HEK293 (cell line): ENCODE data around the gene OR2V2.
"Not testable (repeated sequence)": the region's sequence is repeated elsewhere in the genome, so short reads cannot be mapped to it uniquely, and the experiment has no call there.

ENCODE experiments used
- YY1 ChIP-seq: fragments of 450-650 bp; formaldehyde crosslinking; IDR thresholded peaks from 2 replicates; pipeline ENCODE4 v1.5.1; 2018; ENCODE audit warnings: missing biosample characterization, missing genetic modification characterization
- ZBTB6 ChIP-seq: fragments of 450-650 bp; formaldehyde crosslinking; IDR thresholded peaks from 2 replicates; pipeline ENCODE4 v1.5.1; 2017; ENCODE audit warnings: missing biosample characterization, missing genetic modification characterization
- ZNF112 ChIP-seq: fragments of 450-650 bp; formaldehyde crosslinking; IDR thresholded peaks from 2 replicates; pipeline ENCODE4 v1.5.0; 2017; ENCODE audit warnings: missing biosample characterization, missing genetic modification characterization
- ZNF747 ChIP-seq: fragments of 450-650 bp; formaldehyde crosslinking; IDR thresholded peaks from 2 replicates; pipeline ENCODE4 v1.5.1; 2016; ENCODE audit warnings: missing biosample characterization, missing genetic modification characterization
- ZXDB ChIP-seq: fragments of 450-650 bp; formaldehyde crosslinking; IDR thresholded peaks from 2 replicates; pipeline ENCODE4 v1.5.1; 2016; ENCODE audit warnings: missing biosample characterization, missing genetic modification characterization
- TF ChIP-seq, protein P1 (sequence below): fragments of 450-650 bp; formaldehyde crosslinking; IDR thresholded peaks from 2 replicates; pipeline ENCODE4 v1.5.1; 2016; ENCODE audit warnings: missing biosample characterization, missing genetic modification characterization
- TF ChIP-seq, protein P2 (sequence below): fragments of 450-650 bp; formaldehyde crosslinking; IDR thresholded peaks from 2 replicates; pipeline ENCODE4 v1.5.1; 2016; ENCODE audit warnings: missing biosample characterization, missing genetic modification characterization, borderline replicate concordance

DNA sequence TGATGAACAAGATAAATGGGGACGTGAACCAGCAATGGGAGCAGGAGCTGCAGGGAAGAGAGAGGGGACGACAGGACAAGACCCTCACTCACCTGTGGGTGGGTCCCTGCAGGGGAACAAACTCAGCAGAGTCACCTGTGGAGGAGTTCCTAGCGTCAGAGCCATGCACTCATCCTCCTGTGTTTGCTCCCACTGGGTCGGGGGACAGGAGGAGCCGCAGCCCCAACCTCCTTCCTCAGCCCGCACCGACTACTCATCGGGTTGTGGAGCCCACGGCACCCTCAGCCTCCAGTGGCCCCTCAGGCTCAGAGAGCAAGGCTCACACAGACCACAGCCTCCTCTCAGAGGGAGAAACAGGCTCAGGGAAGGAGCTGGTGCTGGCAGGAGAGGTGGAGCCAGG is 17.3 kb upstream of the OR2V2 start:
- TF ChIP-seq, protein P1, sequence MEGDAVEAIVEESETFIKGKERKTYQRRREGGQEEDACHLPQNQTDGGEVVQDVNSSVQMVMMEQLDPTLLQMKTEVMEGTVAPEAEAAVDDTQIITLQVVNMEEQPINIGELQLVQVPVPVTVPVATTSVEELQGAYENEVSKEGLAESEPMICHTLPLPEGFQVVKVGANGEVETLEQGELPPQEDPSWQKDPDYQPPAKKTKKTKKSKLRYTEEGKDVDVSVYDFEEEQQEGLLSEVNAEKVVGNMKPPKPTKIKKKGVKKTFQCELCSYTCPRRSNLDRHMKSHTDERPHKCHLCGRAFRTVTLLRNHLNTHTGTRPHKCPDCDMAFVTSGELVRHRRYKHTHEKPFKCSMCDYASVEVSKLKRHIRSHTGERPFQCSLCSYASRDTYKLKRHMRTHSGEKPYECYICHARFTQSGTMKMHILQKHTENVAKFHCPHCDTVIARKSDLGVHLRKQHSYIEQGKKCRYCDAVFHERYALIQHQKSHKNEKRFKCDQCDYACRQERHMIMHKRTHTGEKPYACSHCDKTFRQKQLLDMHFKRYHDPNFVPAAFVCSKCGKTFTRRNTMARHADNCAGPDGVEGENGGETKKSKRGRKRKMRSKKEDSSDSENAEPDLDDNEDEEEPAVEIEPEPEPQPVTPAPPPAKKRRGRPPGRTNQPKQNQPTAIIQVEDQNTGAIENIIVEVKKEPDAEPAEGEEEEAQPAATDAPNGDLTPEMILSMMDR (tag by site-specific recombination) = not testable (repeated sequence)
- TF ChIP-seq, protein P2, sequence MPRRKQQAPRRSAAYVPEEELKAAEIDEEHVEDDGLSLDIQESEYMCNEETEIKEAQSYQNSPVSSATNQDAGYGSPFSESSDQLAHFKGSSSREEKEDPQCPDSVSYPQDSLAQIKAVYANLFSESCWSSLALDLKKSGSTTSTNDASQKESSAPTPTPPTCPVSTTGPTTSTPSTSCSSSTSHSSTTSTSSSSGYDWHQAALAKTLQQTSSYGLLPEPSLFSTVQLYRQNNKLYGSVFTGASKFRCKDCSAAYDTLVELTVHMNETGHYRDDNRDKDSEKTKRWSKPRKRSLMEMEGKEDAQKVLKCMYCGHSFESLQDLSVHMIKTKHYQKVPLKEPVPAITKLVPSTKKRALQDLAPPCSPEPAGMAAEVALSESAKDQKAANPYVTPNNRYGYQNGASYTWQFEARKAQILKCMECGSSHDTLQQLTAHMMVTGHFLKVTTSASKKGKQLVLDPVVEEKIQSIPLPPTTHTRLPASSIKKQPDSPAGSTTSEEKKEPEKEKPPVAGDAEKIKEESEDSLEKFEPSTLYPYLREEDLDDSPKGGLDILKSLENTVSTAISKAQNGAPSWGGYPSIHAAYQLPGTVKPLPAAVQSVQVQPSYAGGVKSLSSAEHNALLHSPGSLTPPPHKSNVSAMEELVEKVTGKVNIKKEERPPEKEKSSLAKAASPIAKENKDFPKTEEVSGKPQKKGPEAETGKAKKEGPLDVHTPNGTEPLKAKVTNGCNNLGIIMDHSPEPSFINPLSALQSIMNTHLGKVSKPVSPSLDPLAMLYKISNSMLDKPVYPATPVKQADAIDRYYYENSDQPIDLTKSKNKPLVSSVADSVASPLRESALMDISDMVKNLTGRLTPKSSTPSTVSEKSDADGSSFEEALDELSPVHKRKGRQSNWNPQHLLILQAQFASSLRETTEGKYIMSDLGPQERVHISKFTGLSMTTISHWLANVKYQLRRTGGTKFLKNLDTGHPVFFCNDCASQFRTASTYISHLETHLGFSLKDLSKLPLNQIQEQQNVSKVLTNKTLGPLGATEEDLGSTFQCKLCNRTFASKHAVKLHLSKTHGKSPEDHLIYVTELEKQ (tag by site-specific recombination) = not testable (repeated sequence)
- TF ChIP-seq ZBTB6, YY1, ZXDB, ZNF112, ZNF747 (tag by site-specific recombination): not testable (repeated sequence)
